GM21526 (cell line): Measurements from ENCODE around the gene ABCA2.
A peak's percentile ranks its signal among the peaks of the same experiment; 100 is the strongest.

ENCODE experiments used
- ATAC-seq: cut with Tn5 transposase; IDR thresholded peaks from one replicate; pipeline ENCODE4 v1.9.1; 2021; ENCODE audit warnings: moderate library complexity; ENCODE audit not compliant: unreplicated experiment, low FRiP score

Gene ABCA2

GRCh38 chr9:137027369-137028262 lies at the start of gene ABCA2:
Gene ABCA2 (minus strand): TSS chr9:137028237. CDS start chr9:137028140, 97 bp downstream.
- no peak for ATAC-seq

- ATAC-seq: no peak
Observed at GRCh38 chr9:137077010-137077747, 49.1 kb upstream of the ABCA2 start, which contains the start of gene UAP1L1. Gene UAP1L1 (plus strand): TSS chr9:137077517. CDS start chr9:137077533, 16 bp downstream.

- no peak for ATAC-seq
Observed at GRCh38 chr9:137076636-137077009, 48.6 kb upstream of the ABCA2 start.

- ATAC-seq: no peak
Observed at GRCh38 chr9:137075275-137075775, 47.3 kb upstream of the ABCA2 start.

- ATAC-seq: no peak
Observed at GRCh38 chr9:137074657-137075274, 46.7 kb upstream of the ABCA2 start.

- ATAC-seq: no peak
Observed at GRCh38 chr9:137073992-137074399, 46.0 kb upstream of the ABCA2 start.

GRCh38 chr9:137071282-137071681 lies 43.2 kb upstream of the ABCA2 start:
- ATAC-seq: no peak

GRCh38 chr9:137070906-137071275 lies 42.9 kb upstream of the ABCA2 start:
- no peak for ATAC-seq

GRCh38 chr9:137070201-137070905 lies 42.3 kb upstream of the ABCA2 start, which contains the start of gene SAPCD2:
Gene SAPCD2 (minus strand): TSS chr9:137070557. CDS start chr9:137070460, 97 bp downstream.
- ATAC-seq: peak; percentile 71

- ATAC-seq: peak; percentile 3
Observed at GRCh38 chr9:137069508-137070091, 41.6 kb upstream of the ABCA2 start.

- no peak for ATAC-seq
Observed at GRCh38 chr9:137068539-137069507, 40.8 kb upstream of the ABCA2 start.

- no peak for ATAC-seq
Observed at GRCh38 chr9:137067860-137068538, 40.0 kb upstream of the ABCA2 start.

GRCh38 chr9:137066096-137066861 lies 38.2 kb upstream of the ABCA2 start:
- ATAC-seq: no peak

GRCh38 chr9:137065336-137065967 lies 37.4 kb upstream of the ABCA2 start:
- no peak for ATAC-seq

GRCh38 chr9:137064880-137065164 lies 36.8 kb upstream of the ABCA2 start:
- no peak for ATAC-seq

- ATAC-seq: no peak
Observed at GRCh38 chr9:137064027-137064879, 36.2 kb upstream of the ABCA2 start.
